SK-N-SH treated with all-trans-retinoic acid at 6 μM for 48 hours (cell line): ENCODE measurements around the gene MATR3.

Experiments used
- ATAC-seq: fragments of 200-7000 bp; cut with Tn5 transposase; 3 replicates; pipeline ENCODE4 v1.9.1; 2020; ENCODE audit warnings: mild to moderate bottlenecking, moderate library complexity
- ARNTL ChIP-seq: fragments of 450-650 bp; formaldehyde crosslinking; IDR thresholded peaks from 2 replicates; pipeline ENCODE4 v1.5.0; 2020; ENCODE audit warnings: low read depth, mild to moderate bottlenecking, moderate library complexity, borderline replicate concordance
- BACH2 ChIP-seq: fragments of 250-450 bp; sonication (Bioruptor Pico); IDR thresholded peaks from 2 replicates; pipeline ENCODE4 v1.9.0; 2021; ENCODE audit warnings: mild to moderate bottlenecking, borderline replicate concordance
- CSDC2 ChIP-seq: fragments of 250-450 bp; sonication (Bioruptor Pico); IDR thresholded peaks from 2 replicates; pipeline ENCODE4 v1.5.0; 2020; ENCODE audit warnings: mild to moderate bottlenecking, moderate library complexity
- ESRRG ChIP-seq: fragments of 250-450 bp; sonication (Bioruptor Pico); IDR thresholded peaks from 2 replicates; pipeline ENCODE4 v1.6.1; 2021; ENCODE audit warnings: mild to moderate bottlenecking
- GLIS3 ChIP-seq: fragments of 250-450 bp; sonication (Bioruptor Pico); IDR thresholded peaks from 2 replicates; pipeline ENCODE4 v1.5.0; 2020; ENCODE audit warnings: mild to moderate bottlenecking, moderate library complexity
- ISL1 ChIP-seq: fragments of 250-450 bp; sonication (Bioruptor Pico); IDR thresholded peaks from 2 replicates; pipeline ENCODE4 v2.1.2; 2022; ENCODE audit warnings: mild to moderate bottlenecking, moderate library complexity
- OSR1 ChIP-seq: fragments of 250-450 bp; sonication (Bioruptor Pico); IDR thresholded peaks from 2 replicates; pipeline ENCODE4 v1.8.0; 2022; ENCODE audit warnings: moderate library complexity, mild to moderate bottlenecking, inconsistent platforms
- RARB ChIP-seq: fragments of 250-450 bp; sonication (Bioruptor Pico); IDR thresholded peaks from 2 replicates; pipeline ENCODE4 v1.8.0; 2021; ENCODE audit warnings: mild to moderate bottlenecking, moderate library complexity
- SNAI2 ChIP-seq: fragments of 250-450 bp; sonication (Bioruptor Pico); IDR thresholded peaks from 2 replicates; pipeline ENCODE4 v1.5.0; 2020; ENCODE audit warnings: mild to moderate bottlenecking, moderate library complexity
- TOX ChIP-seq: fragments of 250-450 bp; sonication (Bioruptor Pico); IDR thresholded peaks from 2 replicates; pipeline ENCODE4 v1.8.0; 2021; ENCODE audit warnings: mild to moderate bottlenecking, moderate library complexity, borderline replicate concordance
- ZC3H10 ChIP-seq: fragments of 250-450 bp; sonication (Bioruptor Pico); IDR thresholded peaks from 2 replicates; pipeline ENCODE4 v1.5.1; 2021; ENCODE audit warnings: mild to moderate bottlenecking, moderate library complexity
- ZFP3 ChIP-seq: fragments of 250-450 bp; sonication (Bioruptor Pico); IDR thresholded peaks from 2 replicates; pipeline ENCODE4 v1.5.0; 2020; ENCODE audit warnings: mild to moderate bottlenecking, moderate library complexity
- ZFP30 ChIP-seq: fragments of 450-650 bp; formaldehyde crosslinking; IDR thresholded peaks from 2 replicates; pipeline ENCODE4 v1.5.0; 2022; ENCODE audit warnings: mild to moderate bottlenecking, moderate library complexity
- ZNF565 ChIP-seq: fragments of 450-650 bp; formaldehyde crosslinking; conservative IDR thresholded peaks from 2 replicates; pipeline ENCODE4 v1.5.0; 2020; ENCODE audit warnings: low read depth, mild to moderate bottlenecking, moderate library complexity
- ZNF70 ChIP-seq: fragments of 450-650 bp; formaldehyde crosslinking; IDR thresholded peaks from 2 replicates; pipeline ENCODE4 v1.5.0; 2020; ENCODE audit warnings: mild to moderate bottlenecking, moderate library complexity
- TF ChIP-seq, protein P1 (sequence below): fragments of 250-450 bp; sonication (Bioruptor Pico); IDR thresholded peaks from 2 replicates; pipeline ENCODE4 v1.5.1; 2021; ENCODE audit warnings: mild to moderate bottlenecking, moderate library complexity
- TF ChIP-seq, protein P2 (sequence below): fragments of 250-450 bp; sonication (Bioruptor Pico); IDR thresholded peaks from 2 replicates; pipeline ENCODE4 v1.8.0; 2021; ENCODE audit warnings: low read depth, mild to moderate bottlenecking, moderate library complexity, borderline replicate concordance
- TF ChIP-seq, protein P3 (sequence below): fragments of 250-450 bp; sonication (Bioruptor Pico); IDR thresholded peaks from 2 replicates; pipeline ENCODE4 v1.5.1; 2020; ENCODE audit warnings: low read depth, mild to moderate bottlenecking, moderate library complexity
- TF ChIP-seq, protein P4 (sequence below): fragments of 250-450 bp; sonication (Bioruptor Pico); IDR thresholded peaks from 2 replicates; pipeline ENCODE4 v1.8.0; 2020; ENCODE audit warnings: mild to moderate bottlenecking, moderate library complexity, borderline replicate concordance

Gene MATR3

DNA sequence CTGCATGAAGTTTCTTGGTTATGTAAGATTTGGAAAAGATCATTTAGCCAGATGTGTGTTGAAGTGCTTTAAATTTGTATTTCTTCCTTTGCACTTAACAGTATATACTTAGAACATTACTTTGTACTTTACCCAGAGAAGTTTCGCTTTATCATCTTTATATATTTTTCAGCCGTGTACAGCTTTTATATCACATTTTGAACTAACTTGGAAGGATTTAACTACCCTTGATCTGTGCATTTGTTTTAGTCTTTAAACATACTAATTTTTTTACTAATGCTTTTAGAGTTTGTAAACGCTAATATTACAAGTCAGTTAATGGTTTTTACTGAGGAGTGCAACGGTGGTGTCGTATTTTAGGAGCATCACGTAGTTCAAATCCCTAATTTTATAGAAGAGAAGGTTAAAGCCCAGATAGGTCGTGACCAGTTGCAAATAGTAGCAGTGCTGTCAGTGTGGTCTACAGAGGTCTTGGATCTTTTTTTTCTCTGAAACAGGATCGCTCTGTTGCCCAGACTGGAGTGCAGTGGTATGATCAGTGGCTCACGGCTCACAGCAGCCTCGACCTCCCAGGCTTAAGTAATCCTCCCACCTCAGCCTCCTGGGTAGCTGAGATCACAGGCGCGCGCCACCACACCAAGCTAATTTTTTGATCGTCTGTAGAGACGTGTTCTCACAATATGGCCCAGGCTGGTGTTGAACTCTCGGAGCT, 2.0 kb downstream of the MATR3 start:
- no peak for ATAC-seq
- TF ChIP-seq ESRRG (CRISPR knock-in tag) (no peak), ZFP30 (CRISPR knock-in tag) (no peak), GLIS3 (CRISPR knock-in tag) (no peak), OSR1 (CRISPR knock-in tag) (no peak), SNAI2 (CRISPR knock-in tag) (no peak), TOX (no peak)
- TF ChIP-seq, protein P1, sequence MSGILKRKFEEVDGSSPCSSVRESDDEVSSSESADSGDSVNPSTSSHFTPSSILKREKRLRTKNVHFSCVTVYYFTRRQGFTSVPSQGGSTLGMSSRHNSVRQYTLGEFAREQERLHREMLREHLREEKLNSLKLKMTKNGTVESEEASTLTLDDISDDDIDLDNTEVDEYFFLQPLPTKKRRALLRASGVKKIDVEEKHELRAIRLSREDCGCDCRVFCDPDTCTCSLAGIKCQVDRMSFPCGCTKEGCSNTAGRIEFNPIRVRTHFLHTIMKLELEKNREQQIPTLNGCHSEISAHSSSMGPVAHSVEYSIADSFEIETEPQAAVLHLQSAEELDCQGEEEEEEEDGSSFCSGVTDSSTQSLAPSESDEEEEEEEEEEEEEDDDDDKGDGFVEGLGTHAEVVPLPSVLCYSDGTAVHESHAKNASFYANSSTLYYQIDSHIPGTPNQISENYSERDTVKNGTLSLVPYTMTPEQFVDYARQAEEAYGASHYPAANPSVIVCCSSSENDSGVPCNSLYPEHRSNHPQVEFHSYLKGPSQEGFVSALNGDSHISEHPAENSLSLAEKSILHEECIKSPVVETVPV = no peak

DNA sequence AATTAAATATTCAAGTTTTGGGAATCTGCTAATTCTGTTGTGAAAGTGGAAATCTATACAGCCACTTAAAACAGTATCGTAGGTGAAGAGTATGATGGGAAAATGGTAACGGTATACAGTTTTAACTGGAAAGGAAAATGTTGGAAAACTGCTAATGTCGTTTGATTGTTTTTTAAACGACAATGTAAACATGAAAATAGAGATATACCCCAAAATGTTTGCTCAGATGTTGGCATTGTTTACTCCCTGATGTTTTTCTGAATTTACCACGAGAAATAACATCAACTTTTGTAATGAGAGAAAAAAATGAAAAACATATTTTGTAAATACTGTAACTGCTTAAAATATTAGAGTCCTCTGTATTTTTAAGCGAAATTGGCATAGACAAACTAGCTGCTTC, 2.7 kb downstream of the MATR3 start:
- TF ChIP-seq, protein P2, sequence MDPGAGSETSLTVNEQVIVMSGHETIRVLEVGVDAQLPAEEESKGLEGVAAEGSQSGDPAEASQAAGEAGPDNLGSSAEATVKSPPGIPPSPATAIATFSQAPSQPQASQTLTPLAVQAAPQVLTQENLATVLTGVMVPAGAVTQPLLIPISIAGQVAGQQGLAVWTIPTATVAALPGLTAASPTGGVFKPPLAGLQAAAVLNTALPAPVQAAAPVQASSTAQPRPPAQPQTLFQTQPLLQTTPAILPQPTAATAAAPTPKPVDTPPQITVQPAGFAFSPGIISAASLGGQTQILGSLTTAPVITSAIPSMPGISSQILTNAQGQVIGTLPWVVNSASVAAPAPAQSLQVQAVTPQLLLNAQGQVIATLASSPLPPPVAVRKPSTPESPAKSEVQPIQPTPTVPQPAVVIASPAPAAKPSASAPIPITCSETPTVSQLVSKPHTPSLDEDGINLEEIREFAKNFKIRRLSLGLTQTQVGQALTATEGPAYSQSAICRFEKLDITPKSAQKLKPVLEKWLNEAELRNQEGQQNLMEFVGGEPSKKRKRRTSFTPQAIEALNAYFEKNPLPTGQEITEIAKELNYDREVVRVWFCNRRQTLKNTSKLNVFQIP = no peak
- TF ChIP-seq ARNTL (CRISPR knock-in tag) (no peak), ZFP30 (CRISPR knock-in tag) (no peak), OSR1 (CRISPR knock-in tag) (no peak), ZFP3 (CRISPR knock-in tag) (no peak), ZNF565 (CRISPR knock-in tag) (no peak), CSDC2 (CRISPR knock-in tag) (no peak)
- TF ChIP-seq, protein P3, sequence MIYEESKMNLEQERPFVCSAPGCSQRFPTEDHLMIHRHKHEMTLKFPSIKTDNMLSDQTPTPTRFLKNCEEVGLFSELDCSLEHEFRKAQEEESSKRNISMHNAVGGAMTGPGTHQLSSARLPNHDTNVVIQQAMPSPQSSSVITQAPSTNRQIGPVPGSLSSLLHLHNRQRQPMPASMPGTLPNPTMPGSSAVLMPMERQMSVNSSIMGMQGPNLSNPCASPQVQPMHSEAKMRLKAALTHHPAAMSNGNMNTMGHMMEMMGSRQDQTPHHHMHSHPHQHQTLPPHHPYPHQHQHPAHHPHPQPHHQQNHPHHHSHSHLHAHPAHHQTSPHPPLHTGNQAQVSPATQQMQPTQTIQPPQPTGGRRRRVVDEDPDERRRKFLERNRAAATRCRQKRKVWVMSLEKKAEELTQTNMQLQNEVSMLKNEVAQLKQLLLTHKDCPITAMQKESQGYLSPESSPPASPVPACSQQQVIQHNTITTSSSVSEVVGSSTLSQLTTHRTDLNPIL (CRISPR knock-in tag) = no peak
- TF ChIP-seq, protein P1 = no peak
- ATAC-seq = no peak

DNA sequence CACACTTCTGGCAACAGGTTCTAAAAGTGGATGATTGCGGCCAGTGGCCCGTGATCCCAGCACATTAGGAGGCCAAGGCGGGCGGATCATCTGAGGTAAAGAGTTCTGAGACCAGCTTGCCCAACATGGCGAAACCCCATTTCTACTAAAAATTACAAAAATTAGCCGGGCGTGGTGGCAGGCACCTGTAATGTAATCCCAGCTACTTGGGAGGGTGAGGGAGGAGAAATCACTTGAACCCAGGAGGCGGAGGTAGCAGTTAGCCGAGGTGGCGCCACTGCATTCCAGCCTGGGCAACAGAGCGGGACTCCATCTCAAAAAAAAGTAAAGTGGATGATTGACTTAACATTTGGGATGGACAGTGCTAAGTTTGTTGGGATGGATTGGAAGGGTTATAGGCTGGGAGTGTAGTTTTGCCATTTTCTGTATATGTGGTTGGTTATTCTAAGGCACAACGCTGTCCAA, 3.4 kb downstream of the MATR3 start:
- TF ChIP-seq ZNF70 (CRISPR knock-in tag) (no peak), BACH2 (CRISPR knock-in tag) (no peak), ISL1 (CRISPR knock-in tag) (no peak), ZC3H10 (CRISPR knock-in tag) (no peak), RARB (CRISPR knock-in tag) (no peak)
- TF ChIP-seq, protein P1 = no peak
- TF ChIP-seq, protein P4, sequence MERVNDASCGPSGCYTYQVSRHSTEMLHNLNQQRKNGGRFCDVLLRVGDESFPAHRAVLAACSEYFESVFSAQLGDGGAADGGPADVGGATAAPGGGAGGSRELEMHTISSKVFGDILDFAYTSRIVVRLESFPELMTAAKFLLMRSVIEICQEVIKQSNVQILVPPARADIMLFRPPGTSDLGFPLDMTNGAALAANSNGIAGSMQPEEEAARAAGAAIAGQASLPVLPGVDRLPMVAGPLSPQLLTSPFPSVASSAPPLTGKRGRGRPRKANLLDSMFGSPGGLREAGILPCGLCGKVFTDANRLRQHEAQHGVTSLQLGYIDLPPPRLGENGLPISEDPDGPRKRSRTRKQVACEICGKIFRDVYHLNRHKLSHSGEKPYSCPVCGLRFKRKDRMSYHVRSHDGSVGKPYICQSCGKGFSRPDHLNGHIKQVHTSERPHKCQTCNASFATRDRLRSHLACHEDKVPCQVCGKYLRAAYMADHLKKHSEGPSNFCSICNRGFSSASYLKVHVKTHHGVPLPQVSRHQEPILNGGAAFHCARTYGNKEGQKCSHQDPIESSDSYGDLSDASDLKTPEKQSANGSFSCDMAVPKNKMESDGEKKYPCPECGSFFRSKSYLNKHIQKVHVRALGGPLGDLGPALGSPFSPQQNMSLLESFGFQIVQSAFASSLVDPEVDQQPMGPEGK (CRISPR knock-in tag) = no peak
- ATAC-seq = no peak
